ENCODE measurements around the gene HAO2. TPM values are rescaled to one million over a fixed set of nuclear protein-coding genes. Genes with fewer than 3 reads are reported as not detected.

The HAO2 gene
- total RNA-seq, 1 experiment from 2014 or later: 0.13 TPM

DNA sequence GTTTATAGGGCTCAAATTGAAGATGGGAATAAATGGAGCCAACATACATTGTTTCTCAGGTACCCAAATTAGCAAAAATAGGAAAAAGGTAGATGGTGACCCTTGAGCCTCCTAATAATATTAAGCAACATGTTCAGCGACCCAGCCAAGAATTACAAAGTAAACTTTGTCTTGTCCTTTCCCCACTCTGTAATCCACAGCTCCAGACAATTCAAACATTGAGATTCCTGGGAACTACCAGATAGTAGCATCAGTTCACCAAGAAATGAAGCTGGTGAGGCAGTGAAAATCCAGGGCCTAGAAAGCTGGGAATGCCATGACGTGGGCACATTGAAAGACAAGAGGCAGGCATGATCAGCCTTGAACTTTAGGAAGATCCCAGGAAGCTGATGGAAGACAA is 11.7 kb downstream of the HAO2 start:
- no peak overlapping the region for H3K4ac ChIP-seq (ENCODE audit: low read depth, low read length)
- H3K18ac ChIP-seq (ENCODE audit: insufficient read length, low read depth, low read length): no peak overlapping the region
- H3K27me3 ChIP-seq (ENCODE audit: insufficient read depth, low read length): no peaks in the 10 kb centered on the region; the same call in 1 of the 2 replicates
- Mint-ChIP-seq H3K36me3 (ENCODE audit: insufficient read depth in 1 of 3, low read depth in 3 of 3) (no peaks in the 10 kb centered on the region), H3K27me3 (ENCODE audit: low read depth) (no peaks in the 10 kb centered on the region; the same call in 1 of the 2 replicates), H3K9me3 (peaks cover 0 to 7% of the 10 kb centered on the region in 2 experiments), H3K4me3 (no peak overlapping the region), H3K27ac (no peak overlapping the region), H3K4me1 (no peaks in the 10 kb centered on the region)
- TF ChIP-seq, protein P1, sequence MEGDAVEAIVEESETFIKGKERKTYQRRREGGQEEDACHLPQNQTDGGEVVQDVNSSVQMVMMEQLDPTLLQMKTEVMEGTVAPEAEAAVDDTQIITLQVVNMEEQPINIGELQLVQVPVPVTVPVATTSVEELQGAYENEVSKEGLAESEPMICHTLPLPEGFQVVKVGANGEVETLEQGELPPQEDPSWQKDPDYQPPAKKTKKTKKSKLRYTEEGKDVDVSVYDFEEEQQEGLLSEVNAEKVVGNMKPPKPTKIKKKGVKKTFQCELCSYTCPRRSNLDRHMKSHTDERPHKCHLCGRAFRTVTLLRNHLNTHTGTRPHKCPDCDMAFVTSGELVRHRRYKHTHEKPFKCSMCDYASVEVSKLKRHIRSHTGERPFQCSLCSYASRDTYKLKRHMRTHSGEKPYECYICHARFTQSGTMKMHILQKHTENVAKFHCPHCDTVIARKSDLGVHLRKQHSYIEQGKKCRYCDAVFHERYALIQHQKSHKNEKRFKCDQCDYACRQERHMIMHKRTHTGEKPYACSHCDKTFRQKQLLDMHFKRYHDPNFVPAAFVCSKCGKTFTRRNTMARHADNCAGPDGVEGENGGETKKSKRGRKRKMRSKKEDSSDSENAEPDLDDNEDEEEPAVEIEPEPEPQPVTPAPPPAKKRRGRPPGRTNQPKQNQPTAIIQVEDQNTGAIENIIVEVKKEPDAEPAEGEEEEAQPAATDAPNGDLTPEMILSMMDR (conservative IDR thresholded peaks at IDR 0.05): no peak
- H3K79me2 ChIP-seq (ENCODE audit: insufficient read depth, low read length): no peaks in the 10 kb centered on the region
- H3K27ac ChIP-seq (ENCODE audit: insufficient read length, low read depth, low read length): no peak overlapping the region
- no peak overlapping the region for H2BK5ac ChIP-seq (ENCODE audit: insufficient read length, low read length)
- no peak overlapping the region for H3K4me2 ChIP-seq (ENCODE audit: insufficient read depth, insufficient read length, low read length)
- no peak overlapping the region for H2BK15ac ChIP-seq (ENCODE audit: low read depth, low read length)
- DNase-seq: no peak
- no peaks in the 10 kb centered on the region for H4K20me1 ChIP-seq (ENCODE audit: control insufficient read depth, insufficient read depth, insufficient read length)
- no peak overlapping the region for H3K14ac ChIP-seq (ENCODE audit: insufficient read depth, low read length)
- no peaks in the 10 kb centered on the region for H3K23me2 ChIP-seq (ENCODE audit: insufficient read length, low read depth, low read length, poor library complexity, severe bottlenecking)
- H3K9ac ChIP-seq (ENCODE audit: extremely low read depth, insufficient read length, low read length): no peak overlapping the region
- H2BK12ac ChIP-seq (ENCODE audit: insufficient read length, low read depth, low read length): no peak overlapping the region
- no peak overlapping the region for H3K23ac ChIP-seq (ENCODE audit: insufficient read length, low read depth, low read length)
- H3K56ac ChIP-seq (ENCODE audit: insufficient read length, low read depth, low read length): no peak overlapping the region
- H3K9me3 ChIP-seq (ENCODE audit: control insufficient read depth, low read depth, low read length): no peaks in the 10 kb centered on the region
- no peaks in the 10 kb centered on the region; the same call in 1 of the 2 replicates for H3K4me1 ChIP-seq (ENCODE audit: insufficient read depth, low read length)
- no peak overlapping the region for H4K8ac ChIP-seq (replicated peaks; ENCODE audit: insufficient read length, low read depth, low read length)
- H2AK5ac ChIP-seq (ENCODE audit: insufficient read length, low read length): no peak overlapping the region
- WGBS (ENCODE audit: extremely low coverage, insufficient read length, low lambda C conversion rate): no CpG with 5 or more reads among the region's 2 CpGs
- H2AFZ ChIP-seq (ENCODE audit: low read length): no peak overlapping the region
- no peak overlapping the region for H2BK120ac ChIP-seq (ENCODE audit: low read depth, low read length, poor library complexity, severe bottlenecking)
- H3K79me1 ChIP-seq (ENCODE audit: insufficient read depth, low read depth, low read length, poor library complexity, severe bottlenecking): no peaks in the 10 kb centered on the region
- H4K5ac ChIP-seq (ENCODE audit: insufficient read length, low read depth, low read length): no peak overlapping the region
- H3T11ph ChIP-seq (ENCODE audit: low read length): no peak overlapping the region
- H2BK20ac ChIP-seq (ENCODE audit: low read depth, low read length, poor library complexity, severe bottlenecking): no peak overlapping the region
- H4K91ac ChIP-seq (ENCODE audit: insufficient read length, low read depth, low read length): no peak overlapping the region
